Heart left ventricle (tissue), 13 donors: ENCODE data around the gene LMNTD2.

Experiments
- POLR2A ChIP-seq, 2 donors: fragments of 450-650 bp; IDR thresholded peaks; one replicate each; pipeline ENCODE4 v1.6.1; 2017; ENCODE audit warnings: antibody characterized with exemption in 2 of 2, mild to moderate bottlenecking in 2 of 2, moderate library complexity in 2 of 2
- TF ChIP-seq, protein P1 (sequence below), 12 donors: fragments of 200-600 bp; sonication (generic) in 4 of 12; IDR thresholded peaks; one replicate each; pipeline versions ENCODE4 v1.5.0 to v1.8.0; 2018 to 2022; ENCODE audit warnings: antibody characterized with exemption in 12 of 12, mild to moderate bottlenecking in 5 of 12
- donor health status: ischemic (EF 13 %, LVEDD 7.1; RV severe dilation, severe dysfunction).
- donor health status: DM: no; HTN: yes; CAD: no.
- donor health status: DM: no; HTN: no; CAD: no.
- donor health status: ischemic (EF 25% LVEDD 6.9; RV normal size, moderate dysfunction).
- donor health status: ischemic (EF 25% LVEDD 5.7; RV mildly dilated, moderate dysfunction).
- donor health status: ischemic (EF 35%, LVEDD 5.7; RV mildly dilated, moderate dysfunction).
- donor health status: nonischemic (EF 11% LVEDD 7.7; RV severe dilation, severe dysfunction).
- donor health status: DM: yes; HTN: yes; CAD: no.
- donor health status: PGD.
- donor health status: ischemic (EF 29% LVEDD 5.4; RV normal size, mild dysfunction).
- donor health status: nonischemic (EF 23%, LVEDD 6.1; RV moderate dilation, normal function).

DNA sequence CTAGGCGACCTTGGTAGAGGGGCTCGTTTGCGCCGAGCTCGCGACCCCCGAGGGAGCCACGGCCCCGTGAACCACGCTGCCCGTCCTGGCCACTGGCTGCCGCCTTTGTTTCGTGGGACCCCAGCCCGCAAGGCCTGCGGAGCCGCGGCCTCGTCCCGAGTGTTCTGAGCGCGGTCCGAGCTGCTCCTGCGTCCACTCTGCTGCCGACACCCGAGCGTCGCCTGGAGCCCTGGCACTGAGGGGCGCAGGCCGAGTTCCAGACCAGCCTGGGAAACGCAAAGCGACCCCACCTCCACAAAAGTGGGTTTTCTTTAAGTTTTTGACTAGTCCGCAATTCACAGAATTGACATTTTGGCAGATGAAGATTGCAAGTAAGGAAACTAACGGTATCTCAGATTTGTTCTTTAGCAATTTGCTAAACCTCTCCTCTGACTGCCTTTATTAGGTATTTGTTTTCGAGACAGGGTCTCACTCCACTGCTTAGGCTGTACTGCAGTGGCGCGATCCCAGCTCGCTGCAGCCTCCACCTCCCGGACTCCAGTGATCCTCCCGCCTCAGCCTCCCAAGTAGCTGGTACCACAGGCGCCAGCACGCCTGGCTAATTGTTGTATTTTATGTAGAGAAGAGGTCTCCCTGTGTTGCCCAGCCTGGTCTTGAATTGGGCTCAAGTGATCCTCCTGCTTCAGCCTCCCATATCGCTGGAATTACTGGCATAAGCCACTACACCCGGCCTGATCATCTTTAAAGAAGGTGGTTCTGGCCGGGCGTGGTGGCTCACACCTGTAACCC, 52.6 kb downstream of the LMNTD2 start:
- TF ChIP-seq POLR2A (IDR thresholded peaks at IDR 0.05): no peak
- TF ChIP-seq, protein P1, sequence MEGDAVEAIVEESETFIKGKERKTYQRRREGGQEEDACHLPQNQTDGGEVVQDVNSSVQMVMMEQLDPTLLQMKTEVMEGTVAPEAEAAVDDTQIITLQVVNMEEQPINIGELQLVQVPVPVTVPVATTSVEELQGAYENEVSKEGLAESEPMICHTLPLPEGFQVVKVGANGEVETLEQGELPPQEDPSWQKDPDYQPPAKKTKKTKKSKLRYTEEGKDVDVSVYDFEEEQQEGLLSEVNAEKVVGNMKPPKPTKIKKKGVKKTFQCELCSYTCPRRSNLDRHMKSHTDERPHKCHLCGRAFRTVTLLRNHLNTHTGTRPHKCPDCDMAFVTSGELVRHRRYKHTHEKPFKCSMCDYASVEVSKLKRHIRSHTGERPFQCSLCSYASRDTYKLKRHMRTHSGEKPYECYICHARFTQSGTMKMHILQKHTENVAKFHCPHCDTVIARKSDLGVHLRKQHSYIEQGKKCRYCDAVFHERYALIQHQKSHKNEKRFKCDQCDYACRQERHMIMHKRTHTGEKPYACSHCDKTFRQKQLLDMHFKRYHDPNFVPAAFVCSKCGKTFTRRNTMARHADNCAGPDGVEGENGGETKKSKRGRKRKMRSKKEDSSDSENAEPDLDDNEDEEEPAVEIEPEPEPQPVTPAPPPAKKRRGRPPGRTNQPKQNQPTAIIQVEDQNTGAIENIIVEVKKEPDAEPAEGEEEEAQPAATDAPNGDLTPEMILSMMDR (IDR thresholded peaks at IDR 0.05): no peak
